HG02678 (cell line): Measurements from ENCODE around the gene CHAC1.

Experiments used
- ATAC-seq: cut with Tn5 transposase; IDR thresholded peaks from one replicate; pipeline ENCODE4 v1.9.1; 2021; ENCODE audit warnings: mild to moderate bottlenecking, moderate library complexity; ENCODE audit not compliant: unreplicated experiment

Gene CHAC1, protein sequence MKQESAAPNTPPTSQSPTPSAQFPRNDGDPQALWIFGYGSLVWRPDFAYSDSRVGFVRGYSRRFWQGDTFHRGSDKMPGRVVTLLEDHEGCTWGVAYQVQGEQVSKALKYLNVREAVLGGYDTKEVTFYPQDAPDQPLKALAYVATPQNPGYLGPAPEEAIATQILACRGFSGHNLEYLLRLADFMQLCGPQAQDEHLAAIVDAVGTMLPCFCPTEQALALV

DNA sequence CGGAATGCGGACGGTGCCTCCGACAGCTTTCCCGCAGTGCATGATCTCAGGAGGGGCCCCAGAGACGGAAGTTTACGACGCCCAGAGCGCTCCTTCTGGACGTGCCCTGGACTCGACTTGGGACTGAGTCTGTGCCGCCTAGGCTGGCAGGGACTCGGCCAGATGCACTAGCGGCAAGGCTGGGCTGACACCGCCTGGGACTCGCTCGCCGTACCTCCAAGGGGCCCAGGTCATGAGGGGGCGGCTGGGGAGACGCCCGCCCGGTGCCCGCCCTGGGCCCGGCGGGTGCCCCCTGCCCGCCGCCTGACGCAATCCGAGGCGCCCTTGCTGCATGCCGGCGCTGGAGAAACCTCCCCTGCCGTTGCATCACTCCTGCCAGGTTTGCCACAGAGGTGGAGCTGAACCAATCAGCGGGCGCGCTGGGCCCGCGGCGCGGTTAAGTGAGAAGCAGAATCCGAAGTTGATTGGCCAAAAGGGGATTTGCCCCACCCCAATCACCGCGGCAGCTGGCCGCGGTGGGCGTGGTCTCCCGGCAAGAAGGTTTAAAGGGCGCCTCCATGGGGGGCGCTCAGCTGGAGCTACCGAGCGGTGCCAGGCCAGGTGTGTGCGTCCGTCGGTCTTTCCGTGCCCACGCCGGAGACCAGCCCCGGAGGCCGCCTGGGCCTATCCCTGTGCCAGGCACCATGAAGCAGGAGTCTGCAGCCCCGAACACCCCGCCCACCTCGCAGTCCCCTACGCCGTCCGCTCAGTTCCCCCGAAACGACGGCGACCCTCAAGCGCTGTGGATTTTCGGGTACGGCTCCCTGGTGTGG, at the start of gene CHAC1:
Gene CHAC1, plus strand, starts transcription at position 571 of the 812 bp plus-strand sequence. Its CDS starts 113 bp downstream, at position 684.
- ATAC-seq, result peak; percentile 95

DNA sequence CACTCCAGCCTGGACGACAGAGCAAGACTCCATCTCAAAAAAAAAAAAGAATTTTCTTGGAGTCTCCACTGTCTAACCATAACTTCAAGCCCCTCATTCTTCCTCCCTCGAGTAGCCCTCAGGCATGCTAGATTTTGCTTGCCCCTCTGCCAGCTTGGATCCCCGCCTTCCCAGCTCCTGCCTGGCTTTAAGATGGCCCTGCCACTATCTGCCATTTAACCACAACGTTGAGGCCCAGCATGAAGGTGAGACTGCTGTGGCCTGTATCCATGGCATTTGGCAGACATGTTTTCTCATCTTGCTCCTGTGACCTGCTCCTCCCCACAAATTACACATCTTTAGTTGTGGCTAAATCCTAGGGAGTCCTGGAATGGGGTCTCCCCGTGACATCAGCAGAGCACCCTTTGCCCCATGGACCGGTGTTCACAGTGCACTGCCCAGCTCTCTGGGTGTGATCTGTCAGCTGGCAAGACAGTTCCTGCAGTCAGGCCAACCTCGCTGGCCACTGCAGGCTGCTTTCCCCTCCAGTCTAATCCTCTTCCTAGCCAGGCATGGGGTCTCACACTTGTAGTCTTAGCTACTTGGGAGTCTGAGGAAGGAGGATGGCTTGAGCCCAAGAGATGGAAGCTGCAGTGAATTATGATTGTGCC, 48.6 kb upstream of the CHAC1 start:
- no peak for ATAC-seq

DNA sequence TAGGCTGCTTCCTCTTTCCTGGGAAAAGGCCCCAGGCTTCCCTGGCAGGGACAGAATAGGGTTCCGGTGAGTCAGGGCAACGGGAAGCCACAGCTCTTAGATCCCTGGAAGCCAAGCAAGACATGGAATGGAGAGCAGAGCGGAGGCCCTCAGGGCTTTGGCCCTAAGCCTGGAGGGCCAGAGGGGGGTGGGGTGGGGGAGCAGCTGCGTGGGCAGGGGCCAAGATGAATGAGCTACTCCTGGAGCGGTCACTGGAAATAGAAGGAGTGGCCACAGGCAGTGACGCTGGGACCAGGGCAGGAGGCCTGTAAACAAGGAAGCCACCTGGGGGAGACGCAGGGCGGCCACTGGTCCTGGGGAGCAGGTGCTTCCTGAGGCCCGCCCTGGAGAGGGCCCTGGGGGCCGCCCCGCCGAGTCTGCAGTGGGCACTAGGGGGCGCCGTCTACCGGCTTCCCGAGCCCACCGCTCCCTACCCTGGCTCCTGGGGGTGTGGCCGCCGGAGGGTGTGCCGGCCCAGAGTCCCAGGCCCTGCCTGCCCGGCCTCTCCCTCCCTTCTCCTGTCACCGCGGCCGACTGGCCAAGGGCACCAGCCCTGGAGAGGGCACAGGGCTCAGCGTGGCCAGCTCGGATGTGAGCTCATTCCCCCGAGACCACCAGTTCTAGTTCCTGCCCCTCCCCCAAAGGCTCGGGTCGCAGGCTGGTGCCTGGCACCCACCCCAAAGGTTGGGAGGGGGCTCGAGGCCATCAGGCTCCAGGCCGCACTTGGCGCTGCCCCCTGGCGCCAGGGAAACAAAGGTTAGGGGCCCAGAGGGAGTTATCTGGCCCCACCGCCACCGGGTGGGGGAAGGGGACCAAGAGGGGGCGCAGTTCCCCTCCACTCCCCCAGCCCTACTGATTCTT, 46.9 kb upstream of the CHAC1 start:
- ATAC-seq, result peak; percentile 78

DNA sequence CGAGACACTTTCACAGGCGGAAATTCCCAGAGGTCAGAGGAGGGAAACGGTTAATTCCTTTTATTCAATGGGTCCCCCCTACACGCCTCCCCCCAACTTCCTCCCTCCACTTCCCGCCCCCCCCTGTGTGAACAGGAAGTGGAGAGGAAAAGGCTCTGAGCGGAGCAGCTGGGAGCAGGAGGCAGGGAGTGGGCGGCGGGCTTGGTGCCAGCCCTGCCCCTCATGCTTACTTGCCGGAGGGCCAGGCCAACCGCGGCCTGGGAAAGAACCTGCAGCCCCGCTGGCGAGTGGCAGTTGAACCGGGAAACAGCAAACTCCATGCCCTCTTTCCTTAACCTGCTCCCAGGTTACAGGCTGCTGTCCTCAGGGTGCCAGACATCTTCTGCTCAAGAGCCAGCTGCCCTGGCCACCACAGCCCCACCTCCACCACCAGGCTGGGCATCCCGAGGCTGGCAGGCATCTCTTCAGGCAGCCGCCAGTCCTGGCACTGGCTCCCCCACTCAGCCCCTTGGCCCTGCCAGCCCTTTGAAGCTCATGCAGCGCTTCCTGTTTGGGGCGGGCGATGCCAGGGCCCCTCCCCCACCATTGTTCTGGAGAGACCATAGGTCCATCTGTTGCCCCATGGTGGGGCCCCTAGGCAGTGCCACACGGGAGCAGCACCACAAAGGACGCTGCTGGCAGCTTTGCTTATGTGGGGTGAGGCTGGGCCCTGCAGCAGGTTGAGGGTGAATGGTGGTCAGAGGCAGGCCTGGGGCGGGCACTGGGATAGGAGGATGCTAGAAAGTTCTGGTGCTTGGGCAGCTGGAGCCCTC, 46.1 kb upstream of the CHAC1 start:
- ATAC-seq, result no peak

DNA sequence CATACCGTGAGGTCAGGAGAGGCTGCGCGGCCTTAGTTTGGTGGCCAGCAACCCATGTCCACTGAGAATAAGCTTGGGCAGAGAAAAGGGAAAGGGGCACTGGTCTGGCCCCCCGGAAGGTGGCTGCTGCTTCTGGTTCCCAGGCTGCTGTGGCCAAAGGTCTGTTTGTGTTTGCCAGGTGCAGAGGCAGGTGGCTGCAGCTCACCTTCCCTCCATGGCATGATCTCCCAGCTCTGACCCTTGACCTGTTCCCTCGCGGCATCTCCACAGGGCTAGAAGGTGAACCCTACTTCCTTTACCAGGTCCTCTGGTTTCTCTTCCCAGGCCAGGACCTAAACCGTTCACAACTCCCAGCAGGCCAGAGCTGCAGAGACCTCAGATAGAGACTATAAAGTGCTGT, 45.2 kb upstream of the CHAC1 start:
- ATAC-seq, result no peak

DNA sequence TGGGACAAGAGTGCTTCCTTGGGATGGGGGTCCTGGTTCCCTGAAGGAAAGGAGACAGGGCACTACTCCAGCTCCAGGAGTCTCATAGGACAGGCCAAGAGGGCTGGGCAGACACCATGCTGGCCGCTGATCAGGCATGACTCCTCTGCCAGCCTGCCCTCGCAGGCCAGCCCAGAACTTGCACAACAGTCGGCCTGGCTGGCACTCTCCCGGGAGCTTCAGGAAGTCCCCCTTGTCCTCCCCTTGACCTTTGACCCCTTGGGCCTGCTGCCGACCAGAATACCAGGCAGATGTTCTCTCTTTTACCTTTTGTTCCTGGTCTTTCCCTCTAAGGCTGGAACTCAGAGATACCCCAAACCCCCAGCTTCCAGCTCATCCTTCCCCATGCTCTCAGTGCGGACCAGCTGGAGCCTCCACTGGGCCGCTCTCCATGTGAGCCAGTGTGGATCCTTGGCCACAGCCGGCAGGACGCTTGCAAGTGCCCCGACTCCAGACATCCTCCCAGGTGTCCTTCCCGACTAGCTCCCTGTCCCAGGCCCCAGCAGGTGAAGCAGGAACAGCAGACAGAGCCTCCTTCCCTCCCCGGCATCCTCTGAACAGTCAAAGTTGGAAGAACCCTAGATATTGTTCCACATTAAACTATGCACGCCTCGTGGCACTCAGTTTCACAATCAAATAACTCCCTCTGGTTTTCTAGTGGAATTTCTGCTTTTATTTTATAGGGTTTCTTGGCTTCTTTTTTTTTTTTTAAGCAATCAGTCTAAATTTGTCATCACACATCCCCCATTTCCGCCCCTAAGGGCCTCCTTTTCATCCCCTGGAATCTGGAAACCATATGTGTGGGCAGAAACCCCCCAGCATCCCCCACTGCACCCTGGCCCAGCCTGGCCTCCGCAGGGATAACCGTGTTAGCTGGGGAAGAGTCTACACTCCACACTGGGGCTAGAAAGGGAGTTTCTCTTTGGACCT, 43.3 kb upstream of the CHAC1 start:
- no peak for ATAC-seq

DNA sequence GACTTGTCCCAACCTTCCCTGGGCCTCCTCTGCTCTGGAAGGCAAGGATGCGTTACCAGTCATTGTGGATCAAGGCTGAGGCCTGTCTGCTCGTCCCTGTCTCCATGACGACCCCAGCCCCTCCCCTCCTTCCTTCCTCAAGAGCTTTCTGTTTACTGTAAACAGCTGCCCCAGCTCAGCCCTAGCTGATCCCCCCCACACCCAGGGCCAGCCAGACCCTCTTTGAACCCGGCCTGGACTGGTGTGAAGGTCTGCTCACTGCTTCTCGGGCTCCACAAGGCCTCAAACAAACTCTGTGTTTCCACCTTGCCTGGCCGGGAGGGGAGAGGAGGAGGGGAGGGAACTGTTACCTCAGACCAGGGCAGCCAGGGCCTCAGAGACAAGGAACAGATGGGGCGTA, 42.1 kb upstream of the CHAC1 start:
- no peak for ATAC-seq

DNA sequence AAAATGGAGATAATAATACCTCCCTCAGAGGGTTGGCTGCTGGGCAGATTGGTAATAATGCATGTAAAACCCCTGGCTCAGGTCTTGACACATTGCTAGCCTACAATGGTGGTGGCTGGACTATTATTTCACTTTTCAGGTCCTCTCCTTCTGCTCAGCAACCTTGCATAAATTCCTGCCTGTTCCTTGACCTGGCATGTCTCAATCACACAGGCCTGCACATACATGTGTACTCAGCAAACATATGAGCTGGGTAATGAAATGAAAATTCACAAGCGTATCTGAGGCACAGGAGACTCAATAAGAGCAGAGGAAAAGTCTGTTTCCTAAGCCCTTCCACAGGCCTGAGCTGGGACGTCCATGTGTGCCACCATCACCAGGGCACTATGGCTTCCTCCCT, 41.6 kb upstream of the CHAC1 start:
- no peak for ATAC-seq

DNA sequence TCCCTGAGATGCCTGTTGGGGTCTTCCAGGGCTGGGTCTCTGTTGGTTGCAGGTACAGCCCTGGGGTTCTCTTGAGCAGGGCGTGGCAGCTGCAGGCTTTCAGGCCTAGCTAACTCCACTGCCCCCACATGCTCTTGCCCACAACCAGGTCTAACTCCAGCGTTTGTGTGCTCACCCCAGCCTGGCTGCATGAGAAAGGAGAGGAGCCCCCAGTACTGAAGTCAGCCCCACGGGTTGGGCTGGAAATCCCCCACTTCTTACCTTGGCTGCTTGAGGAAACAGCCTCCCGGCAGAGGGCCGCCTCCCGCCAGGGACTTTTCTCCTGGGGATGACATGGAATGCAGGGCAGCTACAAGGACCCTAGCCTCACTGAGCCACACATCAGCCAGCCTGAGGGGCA, 40.8 kb upstream of the CHAC1 start:
- no peak for ATAC-seq

DNA sequence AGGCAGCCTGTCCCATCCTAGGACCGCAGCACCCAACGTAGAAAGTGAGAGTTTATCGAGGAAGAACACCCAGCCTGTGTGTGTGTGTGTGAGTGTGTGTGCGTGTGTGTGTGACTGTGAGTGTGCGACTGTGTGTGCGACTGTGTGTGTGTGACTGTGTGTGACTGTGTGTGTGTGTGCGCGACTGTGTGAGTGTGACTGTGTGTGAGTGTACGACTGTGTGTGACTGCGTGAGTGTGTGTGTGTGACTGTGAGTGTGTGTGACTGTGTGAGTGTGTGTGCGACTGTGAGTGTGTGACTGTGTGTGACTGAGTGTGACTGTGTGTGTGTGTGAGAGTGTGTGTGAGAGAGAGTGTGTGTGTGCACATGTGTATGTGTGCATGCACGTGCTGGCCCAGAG, 39.3 kb upstream of the CHAC1 start:
- no peak for ATAC-seq

DNA sequence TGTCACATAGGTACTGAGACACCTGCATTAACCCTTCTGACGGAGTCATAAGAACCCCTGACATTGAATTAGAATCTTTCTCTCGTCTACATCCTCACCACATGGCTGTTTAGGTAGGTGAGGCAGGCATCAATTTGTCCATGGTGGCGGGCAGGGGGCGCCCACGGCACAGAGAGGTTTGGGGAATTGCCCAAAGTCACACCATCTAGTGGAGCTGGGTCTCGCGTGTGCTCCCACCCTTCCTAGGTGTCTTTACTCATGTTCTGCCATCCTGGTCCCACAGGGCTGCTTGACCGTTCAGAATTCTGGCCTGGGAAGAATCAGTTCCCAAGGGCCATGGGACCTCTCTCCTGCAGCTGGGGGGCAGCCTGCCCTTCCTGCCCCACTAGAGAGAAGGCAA, 38.8 kb upstream of the CHAC1 start:
- no peak for ATAC-seq

DNA sequence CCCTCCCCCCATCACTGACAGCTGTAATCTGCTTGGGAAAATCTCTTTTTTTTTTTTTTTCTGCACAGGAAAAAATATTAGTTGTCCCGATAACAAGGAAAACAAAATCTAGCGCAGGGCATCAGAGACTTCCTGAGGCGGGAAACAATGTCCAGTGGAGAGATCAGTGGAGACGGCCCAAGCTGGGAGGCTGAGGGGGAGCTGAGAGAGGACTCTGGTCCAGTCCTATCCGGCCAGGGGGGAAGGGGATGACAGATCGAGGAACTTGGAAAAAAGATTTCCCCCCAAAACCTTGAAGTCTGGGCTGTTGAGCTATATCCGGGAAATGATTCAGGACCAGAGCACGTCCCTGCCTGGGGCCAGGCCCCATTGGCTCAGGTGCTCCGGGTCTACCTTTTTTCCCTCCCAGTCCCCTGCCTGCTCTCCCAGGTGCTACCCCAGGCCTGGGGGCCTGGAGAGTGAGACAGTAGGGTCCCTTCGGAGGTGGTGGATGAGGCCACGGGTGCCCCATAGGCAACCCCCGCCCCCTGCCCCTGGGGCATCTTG, 38.1 kb upstream of the CHAC1 start:
- ATAC-seq, result no peak

DNA sequence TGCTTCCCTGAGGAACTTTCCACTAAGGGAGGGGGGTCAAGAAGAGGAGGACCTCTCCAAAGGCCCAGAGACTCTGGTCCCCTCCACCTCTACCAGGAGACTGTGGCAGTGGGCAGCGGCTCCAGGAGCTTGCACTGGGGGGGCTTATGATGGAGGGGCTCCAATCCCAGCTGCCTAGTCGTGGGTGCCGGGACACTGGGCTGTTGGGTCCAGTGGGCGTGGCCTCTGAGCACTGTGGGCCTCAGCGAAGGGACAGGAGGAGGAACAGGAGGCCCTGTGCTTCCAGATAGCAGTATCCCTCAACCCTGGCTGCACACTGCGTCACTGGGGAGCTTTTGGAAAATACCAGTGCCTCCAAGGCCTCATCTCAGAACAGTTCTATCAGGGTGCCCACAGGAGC, 37.6 kb upstream of the CHAC1 start:
- ATAC-seq, result no peak

DNA sequence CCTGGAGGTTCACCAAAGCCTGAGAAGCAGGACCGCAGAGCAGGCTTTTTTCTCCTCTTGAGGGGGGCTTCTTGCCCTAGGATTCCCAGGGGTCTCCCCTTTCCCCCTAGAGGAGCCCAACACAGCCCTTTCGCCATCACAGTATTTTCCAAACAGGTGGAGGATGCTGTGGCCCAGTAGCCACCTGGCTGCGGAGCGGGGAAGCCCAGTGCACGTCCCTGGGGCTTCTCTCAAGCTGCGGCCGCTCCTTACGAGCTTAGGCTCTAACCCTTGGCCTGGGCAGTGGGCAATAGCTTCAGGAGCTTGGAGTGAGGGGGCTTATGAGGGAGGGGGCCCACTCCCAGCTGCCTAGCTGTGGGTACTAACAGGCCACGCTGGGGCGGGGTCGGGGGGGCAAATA, 35.7 kb upstream of the CHAC1 start:
- no peak for ATAC-seq

DNA sequence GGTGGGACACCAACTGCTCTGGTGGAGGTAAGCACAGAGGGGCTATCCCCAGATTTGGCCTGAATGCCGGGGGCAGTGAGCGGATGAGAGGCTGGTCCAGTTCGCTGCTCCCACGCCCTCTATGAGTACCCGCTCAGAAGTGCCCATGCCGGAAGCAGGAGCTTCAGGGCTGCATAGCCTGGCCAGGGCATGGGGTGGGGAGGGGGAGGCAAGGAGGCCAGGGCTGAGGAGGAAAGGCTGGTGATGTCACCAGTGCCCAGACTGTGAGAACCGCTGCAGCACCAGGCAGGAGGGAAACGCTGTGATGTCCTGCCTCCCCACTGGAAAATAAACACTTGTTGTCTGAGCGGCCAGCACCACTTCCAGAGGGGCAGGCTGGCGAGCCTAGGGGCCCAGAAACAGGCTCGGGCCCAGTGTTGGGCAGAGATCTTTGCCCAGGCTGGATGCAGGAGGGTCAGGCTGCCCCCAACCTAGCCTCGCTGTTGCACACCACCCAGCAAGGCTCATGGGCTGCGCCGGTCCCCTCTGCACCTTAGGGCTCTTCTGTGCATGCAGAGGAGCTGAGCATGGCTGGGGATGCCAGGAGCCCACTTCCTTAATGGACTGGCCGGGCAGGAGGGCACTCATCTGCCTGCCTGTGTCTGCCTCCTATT, 35.0 kb upstream of the CHAC1 start:
- no peak for ATAC-seq

DNA sequence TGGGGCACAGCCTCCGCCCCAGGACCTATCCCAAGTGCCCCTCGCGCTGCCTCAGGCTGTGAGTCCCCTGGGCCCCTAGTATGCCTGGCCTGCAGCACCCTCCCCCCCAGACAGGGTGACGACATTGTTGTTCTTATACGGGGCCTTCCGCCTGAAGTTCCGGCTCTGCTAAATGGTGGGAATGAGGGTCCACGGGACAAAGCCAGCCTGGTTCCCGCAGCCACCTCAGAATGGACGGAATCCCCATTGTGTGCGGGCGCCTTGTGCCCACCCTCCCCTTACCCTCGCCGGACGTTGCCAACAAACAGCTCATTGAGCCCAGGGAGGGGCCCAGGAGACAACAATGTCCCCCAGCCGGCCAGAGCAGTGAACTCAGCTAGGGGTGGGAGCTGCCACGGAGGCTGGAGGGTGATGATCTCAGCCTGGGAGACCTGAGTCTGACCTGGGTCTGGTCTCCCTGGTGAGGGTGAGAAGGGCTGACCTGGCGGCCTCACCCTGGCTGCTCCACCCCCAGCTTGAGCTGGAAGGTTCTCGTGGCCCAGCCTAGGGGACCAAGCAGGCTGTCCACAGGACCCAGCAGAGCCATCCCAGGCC, 34.4 kb upstream of the CHAC1 start:
- no peak for ATAC-seq

DNA sequence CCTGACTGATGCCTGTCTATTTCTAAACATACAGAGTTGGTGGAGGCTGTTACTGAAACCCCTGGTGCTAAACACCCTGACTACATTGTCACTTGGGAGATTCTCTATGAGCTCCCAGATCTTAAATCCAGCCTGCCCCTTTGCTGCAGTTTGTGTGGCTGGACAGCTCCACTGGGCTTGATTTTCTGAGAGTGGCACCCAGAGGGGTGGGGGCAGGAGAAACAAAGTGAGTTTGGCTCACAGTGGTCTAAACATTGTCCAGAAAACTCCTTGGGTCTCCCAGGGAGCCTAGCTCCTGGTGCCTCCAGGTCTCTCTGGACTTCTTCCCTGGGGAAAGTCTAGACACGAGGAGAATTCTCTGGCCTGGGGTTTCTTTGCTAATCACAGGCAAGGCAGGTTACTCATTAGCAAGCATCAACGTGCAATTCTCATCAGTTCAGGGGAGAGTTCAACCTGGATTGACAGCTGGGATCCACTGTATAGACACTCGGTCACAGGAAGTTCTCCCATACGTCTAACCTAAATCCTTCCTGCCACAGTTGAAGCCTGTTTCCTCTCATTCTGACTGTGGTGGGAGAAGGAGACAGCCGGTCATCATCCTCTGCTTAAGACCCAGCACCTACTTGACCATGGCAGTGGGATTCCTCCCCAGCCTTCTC, 31.2 kb upstream of the CHAC1 start:
- ATAC-seq, result no peak
